Measurements from ENCODE around the gene COPS9. TPM values are rescaled to one million over a fixed set of nuclear protein-coding genes. Genes with fewer than 3 reads are reported as not detected.

Gene COPS9
- polyA plus RNA-seq, 1 donor (not counting 4 experiments of a cell fraction or from before 2014, with no cell fraction given) = 399 TPM

- H2AFZ ChIP-seq (ENCODE audit: control insufficient read depth, low read length) = no peak overlapping the region
- H3K27ac ChIP-seq (ENCODE audit: control insufficient read depth, insufficient read depth, low read length) = no peak overlapping the region
- no peak overlapping the region for H3K4me2 ChIP-seq (ENCODE audit: control insufficient read depth, extremely low read depth, insufficient read depth, low read depth, low read length)
- DNase-seq (ENCODE audit: low read depth, low spot score) (no peak), FAIRE-seq (no peak)
- H3K36me3 ChIP-seq (ENCODE audit: control insufficient read depth in 2 of 2, extremely low read depth in 1 of 2, insufficient read depth in 2 of 2, low read length in 2 of 2) = no peaks in the 10 kb centered on the region
- H3K79me2 ChIP-seq (ENCODE audit: control insufficient read depth, insufficient read depth, low read length) = no peaks in the 10 kb centered on the region
- H3K9ac ChIP-seq (ENCODE audit: control insufficient read depth, extremely low read depth, insufficient read depth, low read length) = no peak overlapping the region
- peaks cover 2% of the 10 kb centered on the region for H4K20me1 ChIP-seq (ENCODE audit: control insufficient read depth, extremely low read depth, insufficient read depth, low read length)
- dilution Hi-C loops (cut with MboI; ENCODE audit: extremely low pct_ligation_motif_present, low sequenced_read_pairs) = no loop called here
- no peaks in the 10 kb centered on the region for H3K9me1 ChIP-seq (ENCODE audit: control insufficient read depth, extremely low read depth, insufficient read depth, low read length)
- no peak overlapping the region for H3K4me3 ChIP-seq (ENCODE audit: control insufficient read depth in 2 of 3, extremely low read depth in 1 of 3, insufficient read depth in 2 of 3, low read depth in 1 of 3, low read length in 3 of 3)
- TF ChIP-seq CTCF (optimal IDR thresholded peaks at IDR 0.05 in 1 of 3, IDR thresholded peaks at IDR 0.05 in 1 of 3, conservative IDR thresholded peaks at IDR 0.05 in 1 of 3; ENCODE audit: extremely low read depth in 1 of 3, insufficient read depth in 2 of 3, low read length in 3 of 3) = no peak
- TF ChIP-seq EZH2 (IDR thresholded peaks at IDR 0.05; ENCODE audit: low read length) = no peak
- H3K27me3 ChIP-seq (ENCODE audit: control insufficient read depth, extremely low read depth, insufficient read depth, low read length) = peaks cover 39% of the 10 kb centered on the region
- no peaks in the 10 kb centered on the region for H3K9me3 ChIP-seq (ENCODE audit: control insufficient read depth, low read depth, low read length)
- no peaks in the 10 kb centered on the region for H3K4me1 ChIP-seq (ENCODE audit: control insufficient read depth, extremely low read depth, insufficient read depth, low read length)
These were observed 17.3 kb upstream of the COPS9 start for GRCh38 chr2:240153418-240153817.

GRCh38 chr2:240151477-240152031 is 15.4 kb upstream of the COPS9 start:
- H4K20me1 ChIP-seq (ENCODE audit: control insufficient read depth, extremely low read depth, insufficient read depth, low read length) = peaks cover 2% of the 10 kb centered on the region
- no peaks in the 10 kb centered on the region for H3K9me1 ChIP-seq (ENCODE audit: control insufficient read depth, extremely low read depth, insufficient read depth, low read length)
- H3K79me2 ChIP-seq (ENCODE audit: control insufficient read depth, insufficient read depth, low read length) = no peaks in the 10 kb centered on the region
- no peaks in the 10 kb centered on the region for H3K4me1 ChIP-seq (ENCODE audit: control insufficient read depth, extremely low read depth, insufficient read depth, low read length)
- FAIRE-seq = no peak
- H3K9me3 ChIP-seq (ENCODE audit: control insufficient read depth, low read depth, low read length) = no peaks in the 10 kb centered on the region
- H3K27ac ChIP-seq (ENCODE audit: control insufficient read depth, insufficient read depth, low read length) = no peak overlapping the region
- peaks cover 38% of the 10 kb centered on the region for H3K27me3 ChIP-seq (ENCODE audit: control insufficient read depth, extremely low read depth, insufficient read depth, low read length)
- no peak for TF ChIP-seq EZH2 (IDR thresholded peaks at IDR 0.05; ENCODE audit: low read length)
- no peak for TF ChIP-seq CTCF (optimal IDR thresholded peaks at IDR 0.05 in 1 of 3, IDR thresholded peaks at IDR 0.05 in 1 of 3, conservative IDR thresholded peaks at IDR 0.05 in 1 of 3; ENCODE audit: extremely low read depth in 1 of 3, insufficient read depth in 2 of 3, low read length in 3 of 3)
- H3K36me3 ChIP-seq (ENCODE audit: control insufficient read depth in 2 of 2, extremely low read depth in 1 of 2, insufficient read depth in 2 of 2, low read length in 2 of 2) = no peaks in the 10 kb centered on the region
- no peak for DNase-seq (ENCODE audit: low read depth, low spot score)
- H3K4me3 ChIP-seq (ENCODE audit: control insufficient read depth in 2 of 3, extremely low read depth in 1 of 3, insufficient read depth in 2 of 3, low read depth in 1 of 3, low read length in 3 of 3) = no peak overlapping the region
- dilution Hi-C loops (cut with MboI; ENCODE audit: extremely low pct_ligation_motif_present, low sequenced_read_pairs) = no loop called here
- H3K9ac ChIP-seq (ENCODE audit: control insufficient read depth, extremely low read depth, insufficient read depth, low read length) = no peak overlapping the region
- no peak overlapping the region for H2AFZ ChIP-seq (ENCODE audit: control insufficient read depth, low read length)
- H3K4me2 ChIP-seq (ENCODE audit: control insufficient read depth, extremely low read depth, insufficient read depth, low read depth, low read length) = no peak overlapping the region

Data from keratinocyte (primary cell).